PC-9 (cell line): ENCODE results near the gene ZNF561. TPM values are rescaled to one million over a fixed set of nuclear protein-coding genes. Genes with fewer than 3 reads are reported as not detected.
"Not testable (repeated sequence)": the region's sequence is repeated elsewhere in the genome, so short reads cannot be mapped to it uniquely, and the experiment has no call there.

Source experiments
- BruUV-seq: library from RNA; stranded (reverse); fragments of 400-500 nt; replicated peaks from 2 replicates; lab custom pipeline; 2021; lab: Mats Ljungman, UMichigan
- CTCF ChIA-PET: fragments of 300-600 bp; sonication (Branson Sonifier 250); formaldehyde crosslinking; loops from one replicate; lab custom pipeline; 2022; ENCODE audit warnings: antibody characterized with exemption; lab: Charles Lee
- POLR2A ChIA-PET: fragments of 300-600 bp; sonication (Branson Sonifier 250); formaldehyde crosslinking; loops from one replicate; lab custom pipeline; 2022; ENCODE audit warnings: antibody characterized with exemption; ENCODE audit not compliant: unreplicated experiment; lab: Charles Lee
- DNase-seq, 2 experiments: peaks; one replicate each; pipeline versions ENCODE4 v3.0.0 to v3.0.0-alpha.2; 2015 to 2022; ENCODE audit warnings: mixed read lengths in 1 of 2
- H2AFZ ChIP-seq: fragments of 200-600 bp; sonication (generic); 2 replicates; pipeline ENCODE4 v1.8.1; 2017; ENCODE audit warnings: antibody characterized with exemption
- H3F3A ChIP-seq: fragments of 200-600 bp; sonication (generic); 2 replicates; pipeline ENCODE4 v1.8.1; 2017; ENCODE audit warnings: antibody characterized with exemption, mild to moderate bottlenecking, low read depth; ENCODE audit not compliant: insufficient read depth
- H3K27ac ChIP-seq: fragments of 200-600 bp; sonication (generic); 2 replicates; pipeline ENCODE4 v1.6.1; 2016; ENCODE audit warnings: mixed run types
- H3K27me3 ChIP-seq: fragments of 200-600 bp; sonication (generic); 2 replicates; pipeline ENCODE4 v1.6.1; 2016; ENCODE audit warnings: low read depth, mixed run types; ENCODE audit not compliant: insufficient read depth
- H3K36me3 ChIP-seq: fragments of 200-600 bp; sonication (generic); 2 replicates; pipeline ENCODE4 v1.6.1; 2016; ENCODE audit warnings: low read depth, mixed run types
- H3K4me1 ChIP-seq: fragments of 200-600 bp; sonication (generic); replicated peaks from 2 replicates; pipeline ENCODE4 v1.6.1; 2016; ENCODE audit warnings: mixed run types; ENCODE audit not compliant: insufficient read depth
- H3K4me2 ChIP-seq: fragments of 200-600 bp; sonication (generic); 2 replicates; pipeline ENCODE4 v1.6.1; 2017; ENCODE audit warnings: mixed run types
- H3K4me3 ChIP-seq: fragments of 200-600 bp; sonication (generic); 2 replicates; pipeline ENCODE4 v1.6.1; 2016; ENCODE audit warnings: mixed run types
- H3K79me2 ChIP-seq: fragments of 200-600 bp; sonication (generic); 2 replicates; pipeline ENCODE4 v1.6.1; 2017; ENCODE audit warnings: low read depth, mixed run types
- H3K9me2 ChIP-seq: fragments of 200-600 bp; sonication (generic); 2 replicates; pipeline ENCODE4 v1.8.1; 2017; ENCODE audit warnings: mild to moderate bottlenecking; ENCODE audit not compliant: insufficient read depth
- H3K9me3 ChIP-seq: fragments of 200-600 bp; sonication (generic); 2 replicates; pipeline ENCODE4 v1.8.1; 2016; ENCODE audit warnings: low read depth; ENCODE audit not compliant: insufficient read depth
- H4K20me1 ChIP-seq: fragments of 200-600 bp; sonication (generic); 2 replicates; pipeline ENCODE4 v1.8.1; 2017; ENCODE audit not compliant: insufficient read depth
- EZH2 ChIP-seq: fragments of 200-600 bp; sonication (generic); IDR thresholded peaks from 2 replicates; pipeline ENCODE4 v1.8.0; 2017; ENCODE audit warnings: antibody characterized with exemption, low read depth
- intact Hi-C: fragments of 100-400 bp; cut with micrococcal nuclease; formaldehyde crosslinking; loops from one replicate; pipeline ENCODE4 v1.10.0; 2022; ENCODE audit not compliant: unreplicated experiment
- total RNA-seq: library from RNA; stranded (reverse); gene quantifications from 2 replicates; pipeline ENCODE4 v1.2.3, GENCODE V29; 2021
- TF ChIP-seq, protein P1 (sequence below): fragments of 200-600 bp; sonication (generic); conservative IDR thresholded peaks from 2 replicates; pipeline ENCODE4 v1.6.1; 2017; ENCODE audit warnings: mixed run types, antibody characterized with exemption, mild to moderate bottlenecking, moderate library complexity

Gene ZNF561
- total RNA-seq, 1 experiment from 2014 or later: 31.2 TPM

DNA sequence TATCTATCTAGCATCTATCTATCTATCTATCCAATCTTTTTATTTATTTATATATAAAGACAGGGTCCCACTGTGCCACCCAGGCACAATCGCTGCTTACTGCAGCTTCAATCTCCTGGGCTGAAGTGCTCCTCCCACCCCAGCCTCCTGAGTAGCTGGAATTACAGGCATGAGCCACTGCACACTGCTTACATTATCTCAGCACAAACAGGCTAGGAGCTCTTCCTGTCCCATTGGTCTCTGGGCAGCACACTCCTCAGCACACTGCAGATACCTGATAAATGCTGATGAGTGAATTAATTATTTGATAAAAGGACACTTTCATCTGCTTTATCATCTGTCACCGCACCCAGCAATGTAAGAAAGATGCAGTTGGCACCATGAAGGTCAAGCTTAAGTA is 37.7 kb upstream of the ZNF561 start:
- Histone ChIP-seq H3K36me3 (peaks cover 59% of the 10 kb centered on the region), H4K20me1 (peaks cover 32% of the 10 kb centered on the region), H3K4me2 (no peak overlapping the region), H3K79me2 (peaks cover 60% of the 10 kb centered on the region), H3K9me2 (no peaks in the 10 kb centered on the region), H3K27me3 (no peaks in the 10 kb centered on the region), H3F3A (no peaks in the 10 kb centered on the region), H3K4me1 (no peaks in the 10 kb centered on the region), H3K9me3 (peaks cover 20% of the 10 kb centered on the region), H3K27ac (no peak overlapping the region), H2AFZ (no peak overlapping the region), H3K4me3 (no peak overlapping the region)
- POLR2A ChIA-PET: no interaction called here
- intact Hi-C loops: no loop called here
- no TSS peak for BruUV-seq
- TF ChIP-seq, protein P1, sequence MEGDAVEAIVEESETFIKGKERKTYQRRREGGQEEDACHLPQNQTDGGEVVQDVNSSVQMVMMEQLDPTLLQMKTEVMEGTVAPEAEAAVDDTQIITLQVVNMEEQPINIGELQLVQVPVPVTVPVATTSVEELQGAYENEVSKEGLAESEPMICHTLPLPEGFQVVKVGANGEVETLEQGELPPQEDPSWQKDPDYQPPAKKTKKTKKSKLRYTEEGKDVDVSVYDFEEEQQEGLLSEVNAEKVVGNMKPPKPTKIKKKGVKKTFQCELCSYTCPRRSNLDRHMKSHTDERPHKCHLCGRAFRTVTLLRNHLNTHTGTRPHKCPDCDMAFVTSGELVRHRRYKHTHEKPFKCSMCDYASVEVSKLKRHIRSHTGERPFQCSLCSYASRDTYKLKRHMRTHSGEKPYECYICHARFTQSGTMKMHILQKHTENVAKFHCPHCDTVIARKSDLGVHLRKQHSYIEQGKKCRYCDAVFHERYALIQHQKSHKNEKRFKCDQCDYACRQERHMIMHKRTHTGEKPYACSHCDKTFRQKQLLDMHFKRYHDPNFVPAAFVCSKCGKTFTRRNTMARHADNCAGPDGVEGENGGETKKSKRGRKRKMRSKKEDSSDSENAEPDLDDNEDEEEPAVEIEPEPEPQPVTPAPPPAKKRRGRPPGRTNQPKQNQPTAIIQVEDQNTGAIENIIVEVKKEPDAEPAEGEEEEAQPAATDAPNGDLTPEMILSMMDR: no peak
- no peak for DNase-seq
- CTCF ChIA-PET: no interaction called here

DNA sequence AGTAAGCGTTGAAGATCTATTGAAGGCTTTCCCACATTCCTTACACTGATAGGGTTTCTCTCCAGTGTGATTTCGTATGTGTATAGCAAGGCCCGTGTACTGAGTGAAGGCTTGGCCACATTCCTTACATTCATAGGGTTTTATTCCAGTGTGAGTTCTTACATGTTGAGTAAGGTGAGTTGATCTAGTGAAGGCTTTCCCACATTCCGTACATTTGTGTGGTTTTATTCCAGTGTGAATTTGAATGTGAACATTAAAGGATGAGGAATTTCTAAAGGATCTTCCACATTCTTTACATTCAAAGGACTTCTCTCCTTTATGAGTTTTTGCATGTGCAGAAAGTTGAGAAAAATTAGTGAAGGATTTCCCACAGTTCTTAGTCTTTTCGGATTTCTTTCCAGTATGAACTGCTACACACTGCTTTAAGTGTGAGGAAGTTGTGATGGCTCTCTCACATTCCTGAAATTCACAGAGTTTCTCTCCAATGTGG is 32.1 kb upstream of the ZNF561 start:
- peaks cover 81% of the 10 kb centered on the region for H3K36me3 ChIP-seq
- intact Hi-C loops, POLR2A ChIA-PET: not testable (repeated sequence)

DNA sequence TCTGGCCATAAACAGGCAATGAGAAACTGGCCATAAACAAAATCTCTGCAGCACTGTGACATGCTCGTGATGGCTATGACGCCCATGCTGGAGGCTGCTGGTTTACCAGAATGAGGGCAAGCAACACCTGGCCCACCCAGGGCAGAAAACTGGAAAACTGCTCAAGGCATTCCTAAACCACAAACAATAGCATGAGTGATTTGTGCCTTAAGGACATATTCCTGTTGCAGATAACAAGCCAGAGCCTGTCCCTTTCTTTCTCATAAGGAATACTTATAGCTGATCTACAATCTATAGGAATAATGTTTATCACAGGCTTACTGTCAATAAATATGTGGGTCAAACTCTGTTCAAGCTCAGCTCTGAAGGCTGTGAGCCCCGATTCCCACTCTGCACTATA is 30.4 kb upstream of the ZNF561 start:
- H2AFZ ChIP-seq, BruUV-seq, H3K4me2 ChIP-seq, POLR2A ChIA-PET, H3K9me2 ChIP-seq, H3K27ac ChIP-seq, H4K20me1 ChIP-seq, intact Hi-C loops, H3F3A ChIP-seq, H3K4me1 ChIP-seq, H3K27me3 ChIP-seq, CTCF ChIA-PET, DNase-seq, H3K4me3 ChIP-seq: not testable (repeated sequence)
- H3K79me2 ChIP-seq: peaks cover 54% of the 10 kb centered on the region
- H3K9me3 ChIP-seq: peaks cover 44% of the 10 kb centered on the region
- peaks cover 74% of the 10 kb centered on the region for H3K36me3 ChIP-seq

More for the DNA sequence above, 32.1 kb upstream of the ZNF561 start:
- H3F3A ChIP-seq, H3K4me1 ChIP-seq, BruUV-seq, H4K20me1 ChIP-seq, H3K4me3 ChIP-seq, H3K27ac ChIP-seq, H3K9me2 ChIP-seq, H3K4me2 ChIP-seq, H3K27me3 ChIP-seq, H2AFZ ChIP-seq, DNase-seq, CTCF ChIA-PET: not testable (repeated sequence)
- peaks cover 44% of the 10 kb centered on the region for H3K79me2 ChIP-seq
- peaks cover 45% of the 10 kb centered on the region for H3K9me3 ChIP-seq

DNA sequence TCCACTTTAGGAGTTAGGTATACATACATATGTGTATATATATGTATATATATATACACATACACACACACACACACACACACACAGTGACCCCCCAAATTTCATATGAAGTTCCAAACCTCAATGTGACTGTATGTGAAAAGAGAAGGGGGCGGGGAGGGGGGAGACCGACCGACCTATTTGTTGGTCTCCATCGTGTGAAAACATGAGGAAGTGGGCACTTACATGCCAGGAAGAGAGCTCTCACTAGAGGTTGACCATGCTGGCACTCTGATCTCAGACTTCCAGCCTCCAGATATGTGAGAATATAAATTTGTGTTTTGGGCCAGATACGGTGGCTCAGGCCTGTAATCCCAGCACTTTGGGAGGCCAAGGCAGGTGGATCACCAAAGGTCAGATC is 29.3 kb upstream of the ZNF561 start:
- intact Hi-C loops: no loop called here
- peak in 1 of 2 experiments; percentile 21 for DNase-seq

More for the DNA sequence above, 29.3 kb upstream of the ZNF561 start:
- TF ChIP-seq EZH2: no peak
- TF ChIP-seq, protein P1: no peak
- Histone ChIP-seq H3F3A (no peaks in the 10 kb centered on the region; the same call in none of the 2 replicates), H3K27me3 (no peaks in the 10 kb centered on the region), H3K79me2 (peaks cover 46% of the 10 kb centered on the region), H2AFZ (no peak overlapping the region), H3K4me1 (no peaks in the 10 kb centered on the region), H3K36me3 (peaks cover 67% of the 10 kb centered on the region), H3K27ac (no peak overlapping the region), H4K20me1 (peaks cover 6% of the 10 kb centered on the region; the same call in 1 of the 2 replicates), H3K9me3 (peaks cover 36% of the 10 kb centered on the region), H3K4me3 (no peak overlapping the region), H3K9me2 (no peaks in the 10 kb centered on the region), H3K4me2 (no peak overlapping the region)
- POLR2A ChIA-PET: no interaction called here
- BruUV-seq: no TSS peak
- CTCF ChIA-PET: no interaction called here
